Stimulated activated CD8-positive, alpha-beta memory T cell treated with anti-CD3 and anti-CD28 coated beads, Interleukin-12 subunit alpha, Interleukin-12 subunit beta, amount 100 ng/mL, for 24 hours (primary cell): ENCODE results near the gene RNH1.

Source experiments
- DNase-seq: peaks from one replicate; pipeline ENCODE4 v3.0.0-alpha.2; 2020; ENCODE audit errors: extremely low read depth

The RNH1 gene

DNA sequence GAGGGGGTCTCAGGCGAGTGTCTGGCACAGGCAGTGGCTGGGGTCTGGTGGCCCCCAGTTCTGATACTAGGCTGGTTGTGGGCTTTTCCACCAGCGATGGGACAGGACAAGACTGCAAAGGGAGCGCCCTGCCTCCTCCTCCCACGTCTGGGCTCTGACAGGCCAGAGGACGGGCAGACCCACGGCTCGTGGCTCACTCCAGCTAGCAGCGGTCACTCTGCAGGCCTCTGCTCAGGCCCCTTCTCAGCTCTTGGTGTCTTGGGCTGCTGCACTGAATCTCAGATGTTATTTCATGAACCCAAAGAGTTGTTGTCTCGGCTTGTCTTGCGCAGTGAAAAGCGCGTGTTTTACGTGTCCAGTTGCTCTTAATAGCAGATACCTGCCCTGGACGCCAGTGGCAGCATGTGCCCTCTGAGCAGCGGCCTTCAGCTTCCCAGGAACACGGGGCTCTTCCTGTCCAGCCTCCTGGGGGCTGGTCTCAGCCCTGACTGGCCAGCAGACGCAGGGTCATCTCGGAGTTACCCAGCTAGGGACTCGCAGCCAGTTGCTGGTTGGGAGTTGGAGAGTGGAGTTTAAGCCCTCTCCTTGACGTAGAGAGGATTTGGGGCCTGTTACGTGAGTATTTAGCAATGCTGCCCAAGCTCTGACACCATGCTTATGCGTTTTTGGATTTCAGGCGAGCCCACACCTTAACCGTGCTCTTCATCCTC is 47.4 kb downstream of the RNH1 start:
- no peak for DNase-seq

DNA sequence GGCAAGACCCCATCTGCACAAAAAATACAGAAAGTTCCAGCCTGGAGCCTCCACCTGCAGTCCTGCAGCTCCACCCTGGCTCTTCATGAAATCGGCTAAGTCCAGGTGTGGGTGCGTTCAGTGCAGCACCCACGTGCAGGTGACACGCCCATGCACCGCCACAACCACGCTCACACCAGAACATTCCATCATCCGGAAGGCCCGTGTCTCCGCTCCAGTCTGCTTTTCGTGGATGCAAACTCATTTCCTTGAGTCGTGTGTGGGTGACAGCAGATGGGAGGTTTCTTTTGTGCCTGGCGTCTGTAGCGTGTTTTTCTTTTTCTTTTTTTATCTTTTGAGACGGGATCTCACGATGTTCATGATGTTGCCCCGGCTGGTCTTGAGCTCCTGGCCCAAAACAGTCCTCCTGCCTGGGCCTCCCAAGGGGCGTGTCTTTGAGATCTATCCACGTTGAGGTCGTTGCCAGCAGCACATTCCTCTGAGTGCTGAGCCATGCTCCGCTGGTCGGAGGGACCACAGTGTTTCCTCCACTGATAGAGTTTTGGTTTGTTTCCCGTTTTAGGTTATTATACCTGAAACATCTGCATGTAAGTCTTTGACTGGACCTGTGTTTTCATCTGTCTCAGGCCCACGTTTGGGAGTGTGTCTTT is 49.8 kb downstream of the RNH1 start:
- DNase-seq: no peak

DNA sequence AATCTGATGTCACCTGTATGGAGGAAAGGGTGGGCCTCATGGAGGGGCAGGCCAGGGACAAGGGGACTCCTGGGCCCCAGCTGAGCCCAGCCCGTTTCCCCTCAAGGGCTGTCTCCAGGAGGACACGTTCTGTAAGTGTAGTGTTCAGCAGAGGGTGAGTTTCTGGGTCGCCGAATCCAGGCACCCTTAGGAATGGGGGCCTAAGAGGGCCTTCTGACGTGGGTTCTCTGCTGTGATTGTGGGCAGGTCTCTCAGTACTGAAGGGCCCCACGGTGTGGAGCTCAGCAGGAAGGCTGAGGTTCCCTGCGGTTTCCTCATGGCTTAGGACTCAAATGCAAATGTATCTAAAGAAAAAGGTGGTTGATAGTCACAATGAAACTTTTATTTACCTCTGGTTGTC is 50.5 kb downstream of the RNH1 start:
- DNase-seq: no peak

DNA sequence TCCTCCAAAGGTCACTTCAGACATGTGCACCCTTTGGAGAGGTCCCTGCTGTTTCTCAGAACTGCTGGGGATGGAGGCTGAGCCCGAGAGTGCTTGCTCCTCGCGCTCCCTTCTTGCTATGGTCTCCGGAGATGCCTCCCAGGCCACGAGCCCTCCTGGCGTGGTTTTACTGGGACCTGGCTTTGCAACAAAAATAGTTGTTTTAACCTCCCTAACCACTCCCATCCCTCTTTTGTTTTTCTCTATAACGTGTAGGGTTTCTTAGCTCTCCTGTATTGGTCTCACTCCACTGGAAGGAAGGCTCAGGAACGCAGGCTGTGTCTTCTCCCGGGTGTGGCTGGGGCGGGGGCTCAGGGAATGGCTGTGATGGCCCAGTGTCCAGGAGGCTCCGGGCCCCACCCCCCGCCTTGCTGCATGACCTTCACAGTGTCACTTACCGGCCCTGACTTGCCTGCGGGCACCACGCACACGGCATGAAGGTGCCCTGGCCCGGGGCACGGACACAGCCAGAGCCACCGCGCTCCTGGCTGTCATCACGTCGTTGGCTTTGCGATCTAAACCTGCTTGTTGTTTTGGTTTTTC is 51.4 kb downstream of the RNH1 start:
- DNase-seq: no peak

DNA sequence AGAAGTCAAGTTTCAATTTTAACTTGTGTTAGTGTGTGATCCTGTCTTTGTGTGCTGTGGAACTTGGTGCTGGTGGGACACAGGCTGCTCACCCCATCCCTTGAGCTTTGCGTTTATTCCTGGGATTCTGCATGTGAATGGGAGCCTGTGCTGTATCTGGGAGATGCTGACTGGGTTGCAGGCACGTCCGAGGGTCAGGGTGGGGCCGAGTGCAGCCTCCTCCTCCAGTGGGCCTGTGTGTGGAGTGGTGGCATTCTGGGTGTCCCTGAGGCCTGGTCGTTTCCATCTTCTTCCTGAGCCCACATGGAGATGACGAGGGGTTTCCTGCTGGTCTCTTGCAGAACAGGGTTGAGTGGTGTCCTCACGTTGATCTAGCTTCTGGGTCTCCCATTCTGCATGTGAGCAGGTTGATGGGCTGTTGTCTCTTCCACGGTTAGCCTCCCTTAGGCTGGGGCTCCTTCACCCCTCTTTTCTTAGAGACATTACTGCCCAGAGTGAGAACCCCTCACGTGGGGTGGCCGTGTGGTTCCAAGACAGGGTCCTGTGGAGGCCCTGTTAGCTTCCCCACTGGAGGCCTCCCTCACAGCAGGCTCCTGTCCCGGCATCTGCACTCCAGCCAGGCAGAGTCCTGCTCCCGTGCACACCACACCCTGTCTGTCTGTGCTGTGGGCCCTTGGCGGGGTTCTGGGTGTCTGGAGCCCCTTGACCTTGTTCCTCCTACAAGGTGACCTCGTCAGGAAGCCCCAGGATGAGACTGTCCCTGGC is 52.1 kb downstream of the RNH1 start:
- no peak for DNase-seq

DNA sequence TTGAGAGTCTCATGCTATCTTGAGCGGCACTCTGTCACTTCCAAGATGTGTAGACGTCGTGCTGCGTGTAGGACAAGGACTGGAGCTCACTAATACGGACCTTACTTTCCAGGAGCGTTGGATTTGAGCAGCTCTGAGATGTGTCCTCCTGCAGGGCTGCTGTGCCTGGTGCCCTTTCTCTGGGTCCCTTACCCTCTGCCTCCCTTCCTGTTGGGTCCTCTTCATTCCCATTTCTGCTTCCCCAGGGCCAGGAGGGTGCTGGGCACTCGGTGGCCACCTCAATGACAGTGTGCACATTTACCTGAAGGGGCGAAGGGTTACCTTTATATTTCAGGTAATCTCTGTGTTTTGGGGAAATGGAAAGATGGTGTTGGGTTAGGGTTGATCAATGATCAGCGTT is 53.0 kb downstream of the RNH1 start:
- no peak for DNase-seq

DNA sequence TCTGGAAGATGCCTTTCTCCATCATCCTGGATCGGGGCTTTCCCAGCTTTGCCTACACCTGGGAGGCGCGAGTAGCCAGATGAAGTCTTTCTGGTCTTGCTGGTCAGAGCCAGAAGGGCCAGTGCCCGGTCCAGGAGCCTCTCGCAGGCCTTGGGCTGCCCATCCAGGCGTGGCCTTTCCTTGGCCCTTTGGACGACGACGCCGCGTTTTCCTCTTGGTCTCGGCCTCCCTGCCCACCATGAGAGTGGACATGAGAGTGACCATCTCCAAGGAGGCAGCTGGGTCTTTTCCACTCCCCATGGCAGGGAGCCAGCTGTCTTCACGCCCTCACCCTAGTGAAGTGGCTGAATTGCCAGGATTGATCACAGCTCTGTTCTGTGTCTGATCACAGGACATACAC is 53.5 kb downstream of the RNH1 start:
- DNase-seq: no peak

DNA sequence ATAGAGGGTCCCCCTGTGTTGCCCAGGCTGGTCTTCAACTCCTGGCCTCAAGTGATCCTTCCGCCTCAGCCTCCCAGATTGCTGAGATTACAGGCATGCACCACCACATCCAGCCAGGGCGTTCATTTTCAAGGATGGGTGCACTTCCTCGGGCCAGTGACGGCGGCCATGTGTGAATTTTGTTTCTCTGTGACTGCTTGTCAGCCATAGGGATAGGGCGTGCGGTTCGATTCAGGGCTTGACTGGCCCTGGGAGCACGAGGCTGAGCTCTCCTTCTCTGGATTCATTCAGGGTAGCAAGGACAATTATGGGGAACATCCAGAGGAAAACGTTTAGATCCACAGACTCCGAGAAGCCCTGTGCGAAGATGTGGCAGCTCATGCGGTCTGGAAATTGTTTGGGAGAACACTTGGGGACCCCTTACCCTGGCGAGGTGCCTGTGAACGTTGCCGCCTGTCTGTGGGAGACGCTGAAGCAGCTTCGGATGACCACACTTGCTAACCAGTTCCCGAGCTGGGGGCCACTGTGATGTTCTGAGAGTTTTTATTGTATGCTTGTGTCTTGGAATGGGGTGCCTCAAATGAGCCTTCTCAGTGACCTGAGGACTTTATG is 54.0 kb downstream of the RNH1 start:
- no peak for DNase-seq

DNA sequence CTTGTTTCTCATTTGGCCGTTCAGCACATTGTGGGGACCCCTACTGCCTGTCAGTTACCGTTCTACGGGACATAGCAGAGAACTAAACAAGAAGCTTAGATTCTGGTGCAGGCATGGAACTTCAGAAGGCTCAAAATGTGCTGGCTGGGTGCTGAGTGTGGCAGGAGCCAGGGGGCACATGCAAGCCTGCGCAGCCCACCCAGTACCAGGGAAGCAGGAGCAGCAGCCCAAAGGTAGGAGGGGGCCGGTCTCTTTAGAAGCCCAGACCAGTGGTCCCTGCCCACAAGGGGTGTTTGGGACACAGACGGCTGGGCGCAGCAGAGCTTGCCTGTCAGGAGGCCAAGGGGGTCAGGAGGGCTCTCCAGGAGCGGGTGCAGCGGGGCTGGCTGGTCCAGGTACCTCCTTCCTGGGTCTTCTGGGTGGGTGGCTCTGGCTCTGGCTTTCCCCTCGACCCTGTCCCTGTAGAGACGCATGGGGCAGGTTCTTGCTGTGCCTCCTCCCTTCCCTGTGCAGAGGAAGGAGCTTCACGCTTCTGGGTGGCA is 54.8 kb downstream of the RNH1 start:
- DNase-seq: no peak

DNA sequence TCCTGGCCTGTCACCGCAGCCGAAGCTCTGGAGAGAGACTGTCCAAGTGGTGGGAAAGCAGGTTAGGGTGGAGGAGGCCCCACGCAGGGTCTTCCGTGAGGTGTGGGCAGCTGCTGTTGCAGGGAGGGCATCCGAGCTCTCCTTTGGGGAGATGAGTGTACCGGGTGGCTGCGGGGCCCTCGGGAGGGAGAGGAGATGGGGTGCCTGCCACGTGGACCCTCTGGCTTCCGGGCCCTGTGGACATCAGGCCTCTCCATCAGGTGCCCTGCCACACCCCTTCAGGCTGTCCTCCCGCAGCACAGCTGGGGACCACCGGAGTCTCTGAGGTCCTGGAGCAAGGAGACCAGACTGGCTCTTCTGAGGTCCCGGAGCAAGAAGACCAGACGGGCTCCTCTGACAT is 55.3 kb downstream of the RNH1 start:
- DNase-seq: no peak

DNA sequence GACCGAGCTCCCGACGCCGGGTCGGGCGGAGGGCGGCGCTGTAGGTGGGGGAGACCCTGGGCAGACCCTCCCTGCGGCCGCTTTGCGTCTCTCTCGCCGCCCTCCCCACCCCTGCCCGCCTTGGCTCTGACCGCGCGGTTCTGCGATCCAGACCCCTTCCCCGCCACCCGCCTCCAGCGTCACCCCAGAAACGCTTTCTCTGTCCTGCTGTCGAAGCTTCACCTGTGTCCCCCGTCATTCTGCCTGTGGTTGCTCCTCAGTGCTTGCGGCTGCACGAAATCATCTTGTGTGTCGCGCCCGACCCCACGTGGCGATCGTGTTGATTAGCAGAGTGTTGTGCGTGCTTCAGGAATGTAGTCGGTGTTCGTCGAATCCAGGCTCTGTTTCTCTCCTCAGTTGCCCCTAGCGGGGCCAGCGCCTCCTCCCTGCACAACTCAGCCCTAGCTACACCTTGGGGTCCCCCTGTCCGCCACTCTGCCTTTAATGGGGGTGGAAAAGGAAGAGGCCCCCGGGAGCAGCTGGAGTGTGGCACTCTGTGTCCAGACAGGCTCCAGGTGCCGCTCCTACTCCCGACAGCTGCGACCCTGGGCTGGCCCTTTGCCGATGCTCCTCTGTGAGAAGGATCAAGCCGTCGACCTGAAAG is 56.1 kb downstream of the RNH1 start:
- peak; percentile 28 for DNase-seq

DNA sequence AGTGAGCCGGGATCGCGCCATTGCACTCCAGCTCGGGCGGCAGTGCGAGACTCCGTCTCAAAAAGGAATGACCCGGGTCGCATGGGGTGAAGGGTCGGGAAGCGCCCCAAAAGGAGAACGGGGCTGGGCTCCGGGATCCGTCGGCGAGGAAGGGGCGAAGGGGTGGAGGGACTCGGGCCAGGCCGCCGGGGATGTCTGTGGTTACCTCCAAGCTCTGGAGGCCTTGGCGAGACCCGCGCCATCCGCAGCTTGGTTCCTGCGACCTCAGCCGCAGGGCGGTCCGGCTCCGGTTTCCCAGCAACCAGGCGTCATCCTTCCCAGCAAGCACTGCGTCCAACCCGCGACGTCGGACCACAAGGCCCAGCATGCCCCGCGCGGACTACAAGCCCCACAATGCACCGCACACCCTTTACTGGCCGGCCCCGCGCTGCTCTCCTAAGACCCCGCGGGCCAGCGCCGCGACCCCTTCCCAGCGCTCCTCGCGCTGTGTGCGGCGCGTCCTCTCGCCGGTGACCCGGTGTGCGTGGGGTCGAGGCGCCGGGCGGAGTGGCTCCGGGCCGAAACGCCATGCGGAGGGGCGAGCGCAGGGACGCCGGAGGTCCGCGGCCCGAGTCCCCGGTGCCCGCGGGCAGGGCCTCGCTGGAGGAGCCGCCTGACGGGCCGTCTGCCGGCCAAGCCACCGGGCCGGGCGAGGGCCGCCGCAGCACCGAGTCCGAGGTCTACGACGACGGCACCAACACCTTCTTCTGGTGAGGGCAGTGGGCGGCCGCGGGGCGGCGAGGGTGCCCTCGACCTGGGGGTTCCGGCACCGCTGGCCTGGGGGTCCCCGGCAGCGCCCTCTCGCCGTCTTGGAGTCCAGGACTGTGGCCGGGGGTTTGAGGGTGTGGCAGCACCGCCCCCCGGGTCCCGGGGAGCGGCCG is 56.9 kb downstream of the RNH1 start, which contains the start of gene PTDSS2:
Gene PTDSS2 (plus strand): TSS at position 391 of the 920 bp plus-strand sequence. CDS start 177 bp downstream, at position 568.
- peak; percentile 87 for DNase-seq

DNA sequence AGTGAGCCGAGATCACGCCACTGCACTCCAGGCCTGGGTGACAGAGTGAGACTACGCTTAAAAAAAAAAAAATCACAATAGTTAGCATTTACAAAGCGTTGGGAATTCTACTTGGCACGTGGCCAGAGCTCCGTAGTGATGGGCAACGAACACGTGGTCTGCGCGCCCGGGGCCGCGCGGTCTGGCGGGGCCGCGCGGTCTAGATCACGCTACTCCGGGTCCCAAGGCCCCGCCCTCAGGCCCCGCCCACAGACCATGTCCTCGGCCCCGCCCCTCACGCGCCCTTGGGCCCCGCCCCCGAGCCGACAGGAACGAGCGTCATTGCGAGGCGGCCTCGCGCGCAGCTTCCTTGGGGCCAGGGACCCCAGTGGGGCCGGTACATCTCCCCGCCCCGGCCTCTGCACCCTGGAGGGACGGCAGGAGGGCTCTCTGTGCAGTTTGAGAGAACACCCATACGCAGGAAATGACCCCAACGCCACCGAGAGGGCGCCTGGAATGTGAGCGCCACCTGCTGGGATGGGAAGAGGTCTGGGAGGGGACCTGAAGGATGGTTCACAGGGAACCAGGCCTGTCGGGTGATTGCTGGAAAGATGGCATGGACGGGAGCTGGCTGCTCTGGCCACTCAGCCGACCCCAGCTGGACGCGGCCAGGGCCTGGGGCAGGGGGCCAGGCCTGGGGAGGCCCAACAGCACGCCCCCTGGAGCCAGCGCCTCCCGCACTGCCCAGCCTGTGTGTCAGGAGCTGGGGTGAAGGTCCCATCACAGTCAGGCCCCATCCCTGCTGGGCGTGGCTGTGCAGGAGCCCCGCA is 58.9 kb downstream of the RNH1 start:
- DNase-seq: peak; percentile 95

DNA sequence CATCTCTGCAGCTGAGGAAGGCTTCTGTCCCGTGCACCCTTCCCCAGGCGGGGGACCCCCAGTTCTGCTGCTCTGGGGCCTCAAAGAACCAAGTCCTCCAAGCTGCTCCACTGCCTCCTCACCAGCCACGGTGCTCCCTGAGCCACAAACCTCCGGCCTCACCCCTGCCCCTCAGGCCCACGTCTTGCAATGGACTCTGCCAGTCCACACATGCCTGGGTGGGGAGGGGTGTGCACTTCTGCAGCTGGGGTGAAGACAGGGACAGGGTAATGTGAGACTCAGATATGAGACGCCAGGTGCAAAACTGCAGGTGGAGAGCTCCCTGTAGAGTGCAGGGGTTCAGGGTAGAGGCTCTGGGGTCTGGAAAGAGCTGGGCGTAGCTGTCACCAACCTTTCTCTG is 60.2 kb downstream of the RNH1 start:
- DNase-seq: no peak

DNA sequence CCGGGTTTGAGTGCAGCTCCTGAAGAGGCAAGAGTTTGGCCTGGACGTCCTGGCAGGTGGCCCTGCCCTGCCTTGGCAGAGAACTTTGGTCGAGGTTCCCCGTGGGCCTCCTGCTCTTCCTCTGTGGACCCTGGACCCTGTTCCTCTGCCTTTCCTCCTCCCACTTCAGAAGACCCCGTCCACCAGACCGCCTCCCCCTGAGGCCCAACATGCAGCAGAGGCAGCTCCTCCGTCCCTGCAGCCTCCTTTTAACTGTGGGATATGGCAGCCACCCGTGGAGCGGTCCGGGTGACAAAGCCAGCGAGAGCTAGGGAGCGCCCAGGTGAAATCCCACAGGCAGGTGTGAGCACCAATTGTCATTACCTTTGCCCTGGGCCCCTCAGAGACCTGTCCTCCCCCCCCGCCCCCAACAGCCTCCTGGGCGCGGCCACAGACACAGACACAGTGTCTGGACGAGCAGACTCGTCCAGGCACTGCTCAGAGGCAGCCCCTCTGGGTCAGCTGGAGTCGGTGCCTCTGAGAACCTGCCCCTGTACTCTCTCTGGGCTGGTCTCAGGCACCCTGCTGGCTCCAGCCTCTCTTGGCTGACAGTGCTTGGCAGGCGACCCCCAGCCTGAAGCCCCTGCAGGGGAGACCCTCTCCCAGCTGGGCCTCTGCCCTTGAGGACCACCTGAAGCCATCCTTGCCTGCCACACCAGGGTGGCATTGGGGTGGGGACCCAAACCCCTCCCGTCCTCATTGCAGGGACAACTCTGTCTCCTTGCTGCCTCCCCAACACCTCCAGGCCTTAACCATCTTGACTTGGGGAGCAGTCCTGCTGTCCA is 61.1 kb downstream of the RNH1 start:
- no peak for DNase-seq
